Adrenal gland (tissue), 12 donors: Measurements from ENCODE around the gene SRBD1. TPM values are rescaled to one million over a fixed set of nuclear protein-coding genes. Genes with fewer than 3 reads are reported as not detected.

Experiments used
- DNase-seq, 7 donors: peaks; one replicate each; pipeline ENCODE4 v3.0.0-alpha.2; 2019 to 2020
- H3K27ac ChIP-seq, 5 donors: fragments of 200-600 bp; sonication (generic) in 4 of 5; 1 replicate in 3 of 5; 2 replicates in 2 of 5; pipeline versions ENCODE4 v1.5.1 to v1.8.0; 2016 to 2020; ENCODE audit warnings: mild to moderate bottlenecking in 1 of 5
- H3K27me3 ChIP-seq: fragments of 200-600 bp; 2 replicates; pipeline ENCODE4 v1.8.0; 2021
- H3K36me3 ChIP-seq, 2 donors: fragments of 200-600 bp; replicated peaks in 1 of 2; 1 replicate in 1 of 2; 2 replicates in 1 of 2; pipeline versions ENCODE4 v1.5.1 to v1.8.0; 2018 to 2022
- H3K4me1 ChIP-seq, 2 donors: fragments of 200-600 bp; replicated peaks in 1 of 2; 1 replicate in 1 of 2; 2 replicates in 1 of 2; pipeline versions ENCODE4 v1.5.1 to v1.8.0; 2018 to 2021
- H3K4me3 ChIP-seq, 4 donors: fragments of 200-600 bp; sonication (generic) in 3 of 4; one replicate each; pipeline ENCODE4 v1.5.1; 2016 to 2018
- H3K9me3 ChIP-seq, 3 donors: fragments of 200-600 bp; sonication (generic) in 1 of 3; replicated peaks in 1 of 3; 1 replicate in 2 of 3; 2 replicates in 1 of 3; pipeline versions ENCODE4 v1.5.1 to v1.8.0; 2016 to 2021
- POLR2A ChIP-seq, 2 donors: fragments of 450-650 bp; IDR thresholded peaks; one replicate each; pipeline ENCODE4 v1.6.1; 2017; ENCODE audit warnings: antibody characterized with exemption in 2 of 2, mild to moderate bottlenecking in 2 of 2, moderate library complexity in 1 of 2
- WGBS, 4 donors: extraction: QIAGEN DNeasy Blood & Tissue Kit in 2 of 4; methylation state at CpG; one replicate each; pipeline versions ENCODE4 v1.1.5 to v1.1.7; 2013 to 2017; 5-methylcytosine and 5-hydroxymethylcytosine counted together
- intact Hi-C, 2 donors: fragments of 100-400 bp; cut with DNase I; formaldehyde crosslinking; loops; one replicate each; pipeline versions ENCODE4 v1.14.1 to v1.15.0; 2022 to 2023
- polyA plus RNA-seq, 3 donors: library from polyadenylated mRNA; stranded (reverse); fragments of 200-250 nt in 2 of 3; fragments of 350-450 nt in 1 of 3; fragmentation: Illumina TruSeq in 1 of 3; extraction: RNeasy Lipid Tissue Mini Kit (QIAGEN cat#74804) in 1 of 3; gene quantifications; one replicate each; pipeline ENCODE4 v1.2.3, GENCODE V29; 2013 to 2014
- total RNA-seq, 9 donors: library from RNA; depleted of rRNA in 4 of 9; stranded (reverse); fragments of >200 nt in 4 of 9; fragments of 120-200 nt in 1 of 9; fragmentation: NEBNext Ultra II Directional in 1 of 9; extraction: Animal tissue kit (Norgen Biotek cat#: 25700) in 1 of 9; gene quantifications; one replicate each; pipeline versions ENCODE4 v1.1.0 to v1.2.4, GENCODE V29; 2013 to 2023
- TF ChIP-seq, protein P1 (sequence below), 6 experiments: fragments of 450-650 bp in 4 of 6; fragments of 200-600 bp in 2 of 6; sonication (generic) in 1 of 6; IDR thresholded peaks; 1 replicate in 5 of 6; 2 replicates in 1 of 6; pipeline versions ENCODE4 v1.5.1 to v1.8.0; 2016 to 2021; ENCODE audit warnings: antibody characterized with exemption in 6 of 6, mild to moderate bottlenecking in 2 of 6, moderate library complexity in 1 of 6
- donor health status: healthy with polysubstance abuse.
- donor health status: Bipolar disorder and iron deficiency.
- donor health status: DM: yes; HTN: yes; CAD: no.
- donor health status: DM: no; HTN: no; CAD: no.
- donor health status: DM: no; HTN: no; CAD: no.
- donor health status: DM: yes; HTN: yes; CAD: no.

SRBD1 gene
- total and polyA plus RNA-seq, 12 donors = 2.7 to 21.6 (median 13.8) TPM

- Histone ChIP-seq H3K27ac (no peak overlapping the region), H3K9me3 (no peaks in the 10 kb centered on the region), H3K36me3 (no peaks in the 10 kb centered on the region), H3K27me3 (no peaks in the 10 kb centered on the region), H3K4me1 (peaks cover 0 to 6% of the 10 kb centered on the region in 2 donors), H3K4me3 (no peak overlapping the region)
- DNase-seq = no peak
- intact Hi-C loops = no loop called here
- TF ChIP-seq, protein P1, sequence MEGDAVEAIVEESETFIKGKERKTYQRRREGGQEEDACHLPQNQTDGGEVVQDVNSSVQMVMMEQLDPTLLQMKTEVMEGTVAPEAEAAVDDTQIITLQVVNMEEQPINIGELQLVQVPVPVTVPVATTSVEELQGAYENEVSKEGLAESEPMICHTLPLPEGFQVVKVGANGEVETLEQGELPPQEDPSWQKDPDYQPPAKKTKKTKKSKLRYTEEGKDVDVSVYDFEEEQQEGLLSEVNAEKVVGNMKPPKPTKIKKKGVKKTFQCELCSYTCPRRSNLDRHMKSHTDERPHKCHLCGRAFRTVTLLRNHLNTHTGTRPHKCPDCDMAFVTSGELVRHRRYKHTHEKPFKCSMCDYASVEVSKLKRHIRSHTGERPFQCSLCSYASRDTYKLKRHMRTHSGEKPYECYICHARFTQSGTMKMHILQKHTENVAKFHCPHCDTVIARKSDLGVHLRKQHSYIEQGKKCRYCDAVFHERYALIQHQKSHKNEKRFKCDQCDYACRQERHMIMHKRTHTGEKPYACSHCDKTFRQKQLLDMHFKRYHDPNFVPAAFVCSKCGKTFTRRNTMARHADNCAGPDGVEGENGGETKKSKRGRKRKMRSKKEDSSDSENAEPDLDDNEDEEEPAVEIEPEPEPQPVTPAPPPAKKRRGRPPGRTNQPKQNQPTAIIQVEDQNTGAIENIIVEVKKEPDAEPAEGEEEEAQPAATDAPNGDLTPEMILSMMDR (IDR thresholded peaks at IDR 0.05) = no peak
- no peak for TF ChIP-seq POLR2A (IDR thresholded peaks at IDR 0.05)
- 91 to 96% (median 95%) methylated on average over 6 of the region's 6 CpGs for WGBS, 4 donors
Measured at GRCh38 chr2:45439788-45440773, 171.0 kb downstream of the SRBD1 start.

GRCh38 chr2:45438872-45439665 is 172.0 kb downstream of the SRBD1 start:
- WGBS, 4 donors = 95 to 98% (median 96%) methylated on average over 3 of the region's 3 CpGs
- no peak for DNase-seq
- intact Hi-C loops = no loop called here
- Histone ChIP-seq H3K36me3 (no peaks in the 10 kb centered on the region), H3K27ac (no peak overlapping the region), H3K27me3 (no peaks in the 10 kb centered on the region), H3K9me3 (no peaks in the 10 kb centered on the region), H3K4me1 (peaks cover 0 to 7% of the 10 kb centered on the region in 2 donors), H3K4me3 (no peak overlapping the region)
- no peak for TF ChIP-seq POLR2A (IDR thresholded peaks at IDR 0.05)
- TF ChIP-seq, protein P1 (IDR thresholded peaks at IDR 0.05) = no peak

- H3K9me3 ChIP-seq = no peaks in the 10 kb centered on the region
- no peak overlapping the region for H3K27ac ChIP-seq
- no peak overlapping the region for H3K4me3 ChIP-seq
- 71 to 95% (median 85%) methylated on average over 2 of the region's 2 CpGs for WGBS, 4 donors
- no peaks in the 10 kb centered on the region for H3K36me3 ChIP-seq
- intact Hi-C loops = no loop called here
- peaks cover 0 to 7% of the 10 kb centered on the region in 2 donors for H3K4me1 ChIP-seq
- DNase-seq = no peak
- TF ChIP-seq, protein P1 (IDR thresholded peaks at IDR 0.05) = no peak
- no peak for TF ChIP-seq POLR2A (IDR thresholded peaks at IDR 0.05)
- H3K27me3 ChIP-seq = no peaks in the 10 kb centered on the region
Measured at GRCh38 chr2:45436456-45436855, 174.6 kb downstream of the SRBD1 start.

- intact Hi-C loops = no loop called here
- H3K27ac ChIP-seq = no peak overlapping the region
- peak in 5 of 7 donors; percentile 34 to 54 (median 42) for DNase-seq
- TF ChIP-seq, protein P1 (IDR thresholded peaks at IDR 0.05) = no peak
- TF ChIP-seq POLR2A (IDR thresholded peaks at IDR 0.05) = no peak
- WGBS, 4 donors = 21 to 45% (median 37%) methylated on average over 3 of the region's 3 CpGs
- peaks cover 0 to 7% of the 10 kb centered on the region in 2 donors for H3K4me1 ChIP-seq
- H3K36me3 ChIP-seq = no peaks in the 10 kb centered on the region
- no peak overlapping the region for H3K4me3 ChIP-seq
- H3K27me3 ChIP-seq = no peaks in the 10 kb centered on the region
- no peaks in the 10 kb centered on the region for H3K9me3 ChIP-seq
Measured at GRCh38 chr2:45435316-45435715, 175.8 kb downstream of the SRBD1 start.
